ENCODE results near the gene TTC9B.

DNA sequence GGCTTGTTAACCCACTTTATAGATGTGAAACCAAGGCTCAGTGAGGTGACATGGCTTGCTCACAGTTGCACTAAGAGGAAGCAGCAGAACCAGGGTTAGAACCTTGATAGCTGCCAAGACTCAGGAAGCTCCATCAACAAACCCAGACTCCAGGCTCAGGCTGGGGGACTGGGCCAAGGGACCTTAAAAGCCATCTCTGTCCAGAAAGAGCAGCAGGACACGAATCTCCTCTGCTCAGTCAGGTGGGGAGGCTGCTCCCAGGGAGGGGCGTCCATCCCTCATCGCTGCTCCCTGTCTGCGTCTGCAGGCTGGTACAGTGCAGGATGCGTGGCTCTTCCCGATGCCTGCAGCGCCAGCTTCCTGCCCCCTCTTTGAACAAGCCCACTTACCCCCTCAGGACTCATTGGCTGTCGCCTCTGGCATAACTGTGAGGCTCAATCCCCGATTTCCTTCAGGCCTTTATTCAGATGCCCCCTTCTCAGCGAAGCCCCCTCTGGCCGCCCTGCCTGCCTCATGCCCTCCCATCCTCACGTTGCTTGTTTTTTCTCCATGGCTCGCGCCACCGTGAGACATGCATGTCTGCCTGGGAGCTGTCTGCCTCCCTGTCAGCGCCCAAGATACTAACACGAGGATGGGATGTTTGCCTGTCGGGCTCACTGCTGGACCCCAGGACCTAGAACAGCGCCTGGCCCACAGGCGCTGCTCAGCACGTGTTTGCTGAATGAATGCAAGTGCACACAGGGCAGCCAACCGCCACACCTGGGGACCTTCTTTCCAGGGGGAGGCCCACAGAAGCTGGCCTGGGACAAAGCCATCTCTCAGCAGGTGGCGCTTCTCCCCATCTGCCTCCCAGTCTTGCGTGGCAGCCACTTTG lies 45.5 kb upstream of the TTC9B start:
- TF ChIP-seq POLR2A (IDR thresholded peaks at IDR 0.05; ENCODE audit: extremely low read depth, insufficient read length) (no peak), CTCF (IDR thresholded peaks at IDR 0.05; ENCODE audit: low read depth, low read length) (no peak)
